GM19372 (cell line): ENCODE results near the gene RNF130.

ENCODE experiments used
- ATAC-seq: cut with Tn5 transposase; IDR thresholded peaks from one replicate; pipeline ENCODE4 v1.9.1; 2021; ENCODE audit warnings: mild to moderate bottlenecking, low read depth, moderate library complexity; ENCODE audit not compliant: unreplicated experiment

RNF130 gene

GRCh38 chr5:180086816-180087399, 15.3 kb upstream of the RNF130 start:
- ATAC-seq, result no peak

- ATAC-seq, result no peak
These were observed 14.3 kb upstream of the RNF130 start for GRCh38 chr5:180085837-180086236.

- ATAC-seq, result no peak
These were observed 13.3 kb upstream of the RNF130 start for GRCh38 chr5:180084638-180085561.

- no peak for ATAC-seq
These were observed 12.0 kb upstream of the RNF130 start for GRCh38 chr5:180083529-180084060.

GRCh38 chr5:180082633-180083420, 11.3 kb upstream of the RNF130 start:
- ATAC-seq, result no peak

GRCh38 chr5:180081481-180081880, 9.9 kb upstream of the RNF130 start:
- ATAC-seq, result no peak

- ATAC-seq, result no peak
These were observed 9.1 kb upstream of the RNF130 start for GRCh38 chr5:180080486-180081280.

- no peak for ATAC-seq
These were observed 8.3 kb upstream of the RNF130 start for GRCh38 chr5:180079702-180080466.

- no peak for ATAC-seq
These were observed 6.8 kb upstream of the RNF130 start for GRCh38 chr5:180078348-180078747.

- no peak for ATAC-seq
These were observed 6.2 kb upstream of the RNF130 start for GRCh38 chr5:180077594-180078284.

GRCh38 chr5:180075703-180076102, 4.1 kb upstream of the RNF130 start:
- ATAC-seq, result no peak

GRCh38 chr5:180074462-180074861, 2.9 kb upstream of the RNF130 start:
- no peak for ATAC-seq

GRCh38 chr5:180072556-180072955, 997 bp upstream of the RNF130 start:
- ATAC-seq, result no peak

GRCh38 chr5:180072256-180072548, 643 bp upstream of the RNF130 start:
- ATAC-seq, result no peak

- ATAC-seq, result no peak
These were observed 616 bp downstream of the RNF130 start for GRCh38 chr5:180070756-180071530.

- ATAC-seq, result no peak
These were observed 1.8 kb downstream of the RNF130 start for GRCh38 chr5:180069589-180070247.

GRCh38 chr5:180068519-180069090, 3.0 kb downstream of the RNF130 start:
- ATAC-seq, result no peak
